IMR-90 (cell line): ENCODE data around the gene GCLC.

ENCODE experiments used
- CEBPB ChIP-seq: IDR thresholded peaks from 2 replicates; pipeline ENCODE4 v1.6.1; 2012; ENCODE audit warnings: low read depth, low read length, improper control_type of control experiment
- MXI1 ChIP-seq: IDR thresholded peaks from 2 replicates; pipeline ENCODE4 v1.6.1; 2012; ENCODE audit warnings: low read depth, mild to moderate bottlenecking, low read length, moderate library complexity, borderline replicate concordance
- POLR2A ChIP-seq: IDR thresholded peaks from 2 replicates; pipeline ENCODE4 v1.6.1; 2012; ENCODE audit warnings: mild to moderate bottlenecking, low read depth, low read length
- RAD21 ChIP-seq: IDR thresholded peaks from 2 replicates; pipeline ENCODE4 v1.6.1; 2012; ENCODE audit warnings: low read length, improper control_type of control experiment
- RFX5 ChIP-seq: IDR thresholded peaks from 2 replicates; pipeline ENCODE4 v1.8.0; 2012; ENCODE audit warnings: low read depth, mild to moderate bottlenecking, low read length, moderate library complexity
- TF ChIP-seq, protein P1 (sequence below): fragments of 150-350 bp; IDR thresholded peaks from 2 replicates; pipeline ENCODE4 v1.6.1; 2017; ENCODE audit warnings: mild to moderate bottlenecking, antibody characterized with exemption, low read length, low read depth
- TF ChIP-seq, protein P2 (sequence below): conservative IDR thresholded peaks from 2 replicates; pipeline ENCODE4 v1.5.1; 2012; ENCODE audit warnings: mild to moderate bottlenecking, low read depth, low read length, improper control_type of control experiment
- TF ChIP-seq, protein P3 (sequence below): fragments of 150-350 bp; IDR thresholded peaks from 2 replicates; pipeline ENCODE4 v1.6.1; 2016; ENCODE audit warnings: low read depth, mild to moderate bottlenecking, low read length, moderate library complexity, borderline replicate concordance

DNA sequence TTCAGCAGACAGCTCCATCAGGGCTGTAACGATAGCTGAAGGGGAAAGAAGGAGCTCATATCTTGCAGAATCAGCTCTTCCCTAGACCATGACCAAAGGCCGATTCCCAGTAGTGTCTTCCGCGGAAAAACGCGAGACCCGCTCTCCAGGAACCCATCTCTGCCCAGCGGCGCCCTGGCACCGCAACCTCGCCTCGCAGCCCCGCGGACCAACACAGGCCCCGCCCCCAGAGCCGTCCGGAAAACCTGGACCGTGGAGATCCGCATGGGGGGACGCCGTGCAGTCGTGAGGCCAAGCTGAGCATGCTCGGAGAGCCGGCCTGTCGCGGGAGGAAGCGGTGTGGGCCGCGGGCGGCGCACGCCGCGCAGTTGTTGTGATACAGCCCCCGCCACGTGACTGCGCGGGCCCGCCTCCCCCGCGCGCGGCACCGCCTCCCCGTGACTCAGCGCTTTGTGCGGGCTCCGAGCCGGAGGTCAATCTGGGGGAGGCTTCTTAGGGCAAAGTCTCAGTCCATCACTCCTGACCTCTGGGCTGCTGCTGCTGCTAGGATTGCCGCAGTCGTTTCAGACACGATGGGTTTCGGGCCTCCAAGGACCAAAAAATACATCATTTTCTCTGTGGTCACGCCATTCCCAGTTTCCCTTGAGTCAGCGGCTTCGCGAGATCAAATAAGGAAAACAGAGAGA lies 3.1 kb upstream of the GCLC start:
- TF ChIP-seq POLR2A (peak; percentile 53; the same call in 1 of the 2 replicates), RFX5 (no peak), RAD21 (no peak; the same call in 1 of the 2 replicates), MXI1 (peak; percentile 98), CEBPB (peak; percentile 19; the same call in 1 of the 2 replicates)
- TF ChIP-seq, protein P1, sequence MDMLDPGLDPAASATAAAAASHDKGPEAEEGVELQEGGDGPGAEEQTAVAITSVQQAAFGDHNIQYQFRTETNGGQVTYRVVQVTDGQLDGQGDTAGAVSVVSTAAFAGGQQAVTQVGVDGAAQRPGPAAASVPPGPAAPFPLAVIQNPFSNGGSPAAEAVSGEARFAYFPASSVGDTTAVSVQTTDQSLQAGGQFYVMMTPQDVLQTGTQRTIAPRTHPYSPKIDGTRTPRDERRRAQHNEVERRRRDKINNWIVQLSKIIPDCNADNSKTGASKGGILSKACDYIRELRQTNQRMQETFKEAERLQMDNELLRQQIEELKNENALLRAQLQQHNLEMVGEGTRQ: peak; percentile 98
- TF ChIP-seq, protein P2, sequence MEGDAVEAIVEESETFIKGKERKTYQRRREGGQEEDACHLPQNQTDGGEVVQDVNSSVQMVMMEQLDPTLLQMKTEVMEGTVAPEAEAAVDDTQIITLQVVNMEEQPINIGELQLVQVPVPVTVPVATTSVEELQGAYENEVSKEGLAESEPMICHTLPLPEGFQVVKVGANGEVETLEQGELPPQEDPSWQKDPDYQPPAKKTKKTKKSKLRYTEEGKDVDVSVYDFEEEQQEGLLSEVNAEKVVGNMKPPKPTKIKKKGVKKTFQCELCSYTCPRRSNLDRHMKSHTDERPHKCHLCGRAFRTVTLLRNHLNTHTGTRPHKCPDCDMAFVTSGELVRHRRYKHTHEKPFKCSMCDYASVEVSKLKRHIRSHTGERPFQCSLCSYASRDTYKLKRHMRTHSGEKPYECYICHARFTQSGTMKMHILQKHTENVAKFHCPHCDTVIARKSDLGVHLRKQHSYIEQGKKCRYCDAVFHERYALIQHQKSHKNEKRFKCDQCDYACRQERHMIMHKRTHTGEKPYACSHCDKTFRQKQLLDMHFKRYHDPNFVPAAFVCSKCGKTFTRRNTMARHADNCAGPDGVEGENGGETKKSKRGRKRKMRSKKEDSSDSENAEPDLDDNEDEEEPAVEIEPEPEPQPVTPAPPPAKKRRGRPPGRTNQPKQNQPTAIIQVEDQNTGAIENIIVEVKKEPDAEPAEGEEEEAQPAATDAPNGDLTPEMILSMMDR: 0 out of 2 replicates have a peak, but pooled peaks have one; percentile 9
- TF ChIP-seq, protein P3, sequence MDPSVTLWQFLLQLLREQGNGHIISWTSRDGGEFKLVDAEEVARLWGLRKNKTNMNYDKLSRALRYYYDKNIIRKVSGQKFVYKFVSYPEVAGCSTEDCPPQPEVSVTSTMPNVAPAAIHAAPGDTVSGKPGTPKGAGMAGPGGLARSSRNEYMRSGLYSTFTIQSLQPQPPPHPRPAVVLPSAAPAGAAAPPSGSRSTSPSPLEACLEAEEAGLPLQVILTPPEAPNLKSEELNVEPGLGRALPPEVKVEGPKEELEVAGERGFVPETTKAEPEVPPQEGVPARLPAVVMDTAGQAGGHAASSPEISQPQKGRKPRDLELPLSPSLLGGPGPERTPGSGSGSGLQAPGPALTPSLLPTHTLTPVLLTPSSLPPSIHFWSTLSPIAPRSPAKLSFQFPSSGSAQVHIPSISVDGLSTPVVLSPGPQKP: no peak
